ENCODE results near the gene SAMHD1. TPM values are rescaled to one million over a fixed set of nuclear protein-coding genes. Genes with fewer than 3 reads are reported as not detected.

SAMHD1 gene
- total and polyA plus RNA-seq, 2 of the 13 experiments (the other 11 are each of a cell fraction or from before 2014, with no cell fraction given) = 16.9 to 43.5 TPM

DNA sequence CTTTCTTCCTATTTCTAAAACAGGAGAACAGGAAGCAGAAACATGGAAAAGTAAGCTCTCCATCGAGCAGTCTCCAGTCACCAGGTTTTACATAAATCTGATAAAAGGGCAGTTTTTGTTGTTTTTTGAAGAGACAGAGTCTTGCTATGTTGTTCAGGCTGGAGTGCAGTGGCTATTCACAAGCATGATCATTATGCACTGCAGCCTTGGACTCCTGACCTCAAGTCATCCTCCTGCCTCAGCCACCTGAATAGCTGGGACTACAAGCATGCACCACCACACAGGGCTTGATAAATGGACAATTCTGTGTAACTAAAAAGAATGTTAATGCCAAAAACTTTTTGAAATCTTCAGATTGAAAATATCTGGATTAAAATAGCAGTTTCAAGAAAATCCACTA lies 23.8 kb downstream of the SAMHD1 start (continued):
- TF ChIP-seq ZSCAN20 (CRISPR knock-in tag; IDR thresholded peaks at IDR 0.05; ENCODE audit: borderline replicate concordance) (no peak), ZFP90 (CRISPR knock-in tag; IDR thresholded peaks at IDR 0.05; ENCODE audit: borderline replicate concordance) (no peak), ZNF205 (CRISPR knock-in tag; IDR thresholded peaks at IDR 0.05) (0 out of 2 replicates have a peak, but pooled peaks have one; percentile 42), SIN3B (IDR thresholded peaks at IDR 0.05; ENCODE audit: low read length) (no peak), ZSCAN21 (CRISPR knock-in tag; IDR thresholded peaks at IDR 0.05; ENCODE audit: borderline replicate concordance) (no peak), ZNF670 (CRISPR knock-in tag; IDR thresholded peaks at IDR 0.05; ENCODE audit: borderline replicate concordance) (no peak), NCOR1 (IDR thresholded peaks at IDR 0.05; ENCODE audit: borderline replicate concordance, low read length) (no peak; the same call in 1 of the 2 replicates), ZNF451 (CRISPR knock-in tag; IDR thresholded peaks at IDR 0.05) (no peak), KDM2A (CRISPR knock-in tag; IDR thresholded peaks at IDR 0.05; ENCODE audit: borderline replicate concordance, low read depth) (no peak)
- TF ChIP-seq, protein P1, sequence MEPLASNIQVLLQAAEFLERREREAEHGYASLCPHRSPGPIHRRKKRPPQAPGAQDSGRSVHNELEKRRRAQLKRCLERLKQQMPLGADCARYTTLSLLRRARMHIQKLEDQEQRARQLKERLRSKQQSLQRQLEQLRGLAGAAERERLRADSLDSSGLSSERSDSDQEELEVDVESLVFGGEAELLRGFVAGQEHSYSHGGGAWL (CRISPR knock-in tag; IDR thresholded peaks at IDR 0.05) = no peak
- TF ChIP-seq, protein P2, sequence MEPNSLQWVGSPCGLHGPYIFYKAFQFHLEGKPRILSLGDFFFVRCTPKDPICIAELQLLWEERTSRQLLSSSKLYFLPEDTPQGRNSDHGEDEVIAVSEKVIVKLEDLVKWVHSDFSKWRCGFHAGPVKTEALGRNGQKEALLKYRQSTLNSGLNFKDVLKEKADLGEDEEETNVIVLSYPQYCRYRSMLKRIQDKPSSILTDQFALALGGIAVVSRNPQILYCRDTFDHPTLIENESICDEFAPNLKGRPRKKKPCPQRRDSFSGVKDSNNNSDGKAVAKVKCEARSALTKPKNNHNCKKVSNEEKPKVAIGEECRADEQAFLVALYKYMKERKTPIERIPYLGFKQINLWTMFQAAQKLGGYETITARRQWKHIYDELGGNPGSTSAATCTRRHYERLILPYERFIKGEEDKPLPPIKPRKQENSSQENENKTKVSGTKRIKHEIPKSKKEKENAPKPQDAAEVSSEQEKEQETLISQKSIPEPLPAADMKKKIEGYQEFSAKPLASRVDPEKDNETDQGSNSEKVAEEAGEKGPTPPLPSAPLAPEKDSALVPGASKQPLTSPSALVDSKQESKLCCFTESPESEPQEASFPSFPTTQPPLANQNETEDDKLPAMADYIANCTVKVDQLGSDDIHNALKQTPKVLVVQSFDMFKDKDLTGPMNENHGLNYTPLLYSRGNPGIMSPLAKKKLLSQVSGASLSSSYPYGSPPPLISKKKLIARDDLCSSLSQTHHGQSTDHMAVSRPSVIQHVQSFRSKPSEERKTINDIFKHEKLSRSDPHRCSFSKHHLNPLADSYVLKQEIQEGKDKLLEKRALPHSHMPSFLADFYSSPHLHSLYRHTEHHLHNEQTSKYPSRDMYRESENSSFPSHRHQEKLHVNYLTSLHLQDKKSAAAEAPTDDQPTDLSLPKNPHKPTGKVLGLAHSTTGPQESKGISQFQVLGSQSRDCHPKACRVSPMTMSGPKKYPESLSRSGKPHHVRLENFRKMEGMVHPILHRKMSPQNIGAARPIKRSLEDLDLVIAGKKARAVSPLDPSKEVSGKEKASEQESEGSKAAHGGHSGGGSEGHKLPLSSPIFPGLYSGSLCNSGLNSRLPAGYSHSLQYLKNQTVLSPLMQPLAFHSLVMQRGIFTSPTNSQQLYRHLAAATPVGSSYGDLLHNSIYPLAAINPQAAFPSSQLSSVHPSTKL (CRISPR knock-in tag; IDR thresholded peaks at IDR 0.05) = peak; percentile 91
- TF ChIP-seq, protein P3, sequence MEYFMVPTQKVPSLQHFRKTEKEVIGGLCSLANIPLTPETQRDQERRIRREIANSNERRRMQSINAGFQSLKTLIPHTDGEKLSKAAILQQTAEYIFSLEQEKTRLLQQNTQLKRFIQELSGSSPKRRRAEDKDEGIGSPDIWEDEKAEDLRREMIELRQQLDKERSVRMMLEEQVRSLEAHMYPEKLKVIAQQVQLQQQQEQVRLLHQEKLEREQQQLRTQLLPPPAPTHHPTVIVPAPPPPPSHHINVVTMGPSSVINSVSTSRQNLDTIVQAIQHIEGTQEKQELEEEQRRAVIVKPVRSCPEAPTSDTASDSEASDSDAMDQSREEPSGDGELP (IDR thresholded peaks at IDR 0.05; ENCODE audit: borderline replicate concordance, low read depth) = no peak
- TF ChIP-seq, protein P4, sequence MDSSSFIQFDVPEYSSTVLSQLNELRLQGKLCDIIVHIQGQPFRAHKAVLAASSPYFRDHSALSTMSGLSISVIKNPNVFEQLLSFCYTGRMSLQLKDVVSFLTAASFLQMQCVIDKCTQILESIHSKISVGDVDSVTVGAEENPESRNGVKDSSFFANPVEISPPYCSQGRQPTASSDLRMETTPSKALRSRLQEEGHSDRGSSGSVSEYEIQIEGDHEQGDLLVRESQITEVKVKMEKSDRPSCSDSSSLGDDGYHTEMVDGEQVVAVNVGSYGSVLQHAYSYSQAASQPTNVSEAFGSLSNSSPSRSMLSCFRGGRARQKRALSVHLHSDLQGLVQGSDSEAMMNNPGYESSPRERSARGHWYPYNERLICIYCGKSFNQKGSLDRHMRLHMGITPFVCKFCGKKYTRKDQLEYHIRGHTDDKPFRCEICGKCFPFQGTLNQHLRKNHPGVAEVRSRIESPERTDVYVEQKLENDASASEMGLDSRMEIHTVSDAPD (CRISPR knock-in tag; IDR thresholded peaks at IDR 0.05) = no peak
- TF ChIP-seq, protein P5, sequence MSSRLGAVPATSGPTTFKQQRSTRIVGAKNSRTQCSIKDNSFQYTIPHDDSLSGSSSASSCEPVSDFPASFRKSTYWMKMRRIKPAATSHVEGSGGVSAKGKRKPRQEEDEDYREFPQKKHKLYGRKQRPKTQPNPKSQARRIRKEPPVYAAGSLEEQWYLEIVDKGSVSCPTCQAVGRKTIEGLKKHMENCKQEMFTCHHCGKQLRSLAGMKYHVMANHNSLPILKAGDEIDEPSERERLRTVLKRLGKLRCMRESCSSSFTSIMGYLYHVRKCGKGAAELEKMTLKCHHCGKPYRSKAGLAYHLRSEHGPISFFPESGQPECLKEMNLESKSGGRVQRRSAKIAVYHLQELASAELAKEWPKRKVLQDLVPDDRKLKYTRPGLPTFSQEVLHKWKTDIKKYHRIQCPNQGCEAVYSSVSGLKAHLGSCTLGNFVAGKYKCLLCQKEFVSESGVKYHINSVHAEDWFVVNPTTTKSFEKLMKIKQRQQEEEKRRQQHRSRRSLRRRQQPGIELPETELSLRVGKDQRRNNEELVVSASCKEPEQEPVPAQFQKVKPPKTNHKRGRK (CRISPR knock-in tag; IDR thresholded peaks at IDR 0.05) = no peak
- TF ChIP-seq, protein P6, sequence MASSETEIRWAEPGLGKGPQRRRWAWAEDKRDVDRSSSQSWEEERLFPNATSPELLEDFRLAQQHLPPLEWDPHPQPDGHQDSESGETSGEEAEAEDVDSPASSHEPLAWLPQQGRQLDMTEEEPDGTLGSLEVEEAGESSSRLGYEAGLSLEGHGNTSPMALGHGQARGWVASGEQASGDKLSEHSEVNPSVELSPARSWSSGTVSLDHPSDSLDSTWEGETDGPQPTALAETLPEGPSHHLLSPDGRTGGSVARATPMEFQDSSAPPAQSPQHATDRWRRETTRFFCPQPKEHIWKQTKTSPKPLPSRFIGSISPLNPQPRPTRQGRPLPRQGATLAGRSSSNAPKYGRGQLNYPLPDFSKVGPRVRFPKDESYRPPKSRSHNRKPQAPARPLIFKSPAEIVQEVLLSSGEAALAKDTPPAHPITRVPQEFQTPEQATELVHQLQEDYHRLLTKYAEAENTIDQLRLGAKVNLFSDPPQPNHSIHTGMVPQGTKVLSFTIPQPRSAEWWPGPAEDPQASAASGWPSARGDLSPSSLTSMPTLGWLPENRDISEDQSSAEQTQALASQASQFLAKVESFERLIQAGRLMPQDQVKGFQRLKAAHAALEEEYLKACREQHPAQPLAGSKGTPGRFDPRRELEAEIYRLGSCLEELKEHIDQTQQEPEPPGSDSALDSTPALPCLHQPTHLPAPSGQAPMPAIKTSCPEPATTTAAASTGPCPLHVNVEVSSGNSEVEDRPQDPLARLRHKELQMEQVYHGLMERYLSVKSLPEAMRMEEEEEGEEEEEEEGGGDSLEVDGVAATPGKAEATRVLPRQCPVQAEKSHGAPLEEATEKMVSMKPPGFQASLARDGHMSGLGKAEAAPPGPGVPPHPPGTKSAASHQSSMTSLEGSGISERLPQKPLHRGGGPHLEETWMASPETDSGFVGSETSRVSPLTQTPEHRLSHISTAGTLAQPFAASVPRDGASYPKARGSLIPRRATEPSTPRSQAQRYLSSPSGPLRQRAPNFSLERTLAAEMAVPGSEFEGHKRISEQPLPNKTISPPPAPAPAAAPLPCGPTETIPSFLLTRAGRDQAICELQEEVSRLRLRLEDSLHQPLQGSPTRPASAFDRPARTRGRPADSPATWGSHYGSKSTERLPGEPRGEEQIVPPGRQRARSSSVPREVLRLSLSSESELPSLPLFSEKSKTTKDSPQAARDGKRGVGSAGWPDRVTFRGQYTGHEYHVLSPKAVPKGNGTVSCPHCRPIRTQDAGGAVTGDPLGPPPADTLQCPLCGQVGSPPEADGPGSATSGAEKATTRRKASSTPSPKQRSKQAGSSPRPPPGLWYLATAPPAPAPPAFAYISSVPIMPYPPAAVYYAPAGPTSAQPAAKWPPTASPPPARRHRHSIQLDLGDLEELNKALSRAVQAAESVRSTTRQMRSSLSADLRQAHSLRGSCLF (CRISPR knock-in tag; IDR thresholded peaks at IDR 0.05; ENCODE audit: borderline replicate concordance) = no peak
